ENCODE measurements around the gene ZNF329. TPM values are rescaled to one million over a fixed set of nuclear protein-coding genes. Genes with fewer than 3 reads are reported as not detected.

ZNF329 gene
- total and polyA plus RNA-seq, 2 of the 13 experiments (the other 11 are each of a cell fraction or from before 2014, with no cell fraction given), result 3.8 to 9.6 TPM

- ChIA-PET POLR2A (no interaction called here), CTCF (ENCODE audit: low intra/inter-chr PET ratio, low total read pairs) (no interaction called here)
- Histone ChIP-seq H3K4me2 (ENCODE audit: low read depth, low read length) (no peak overlapping the region), H3K9ac (ENCODE audit: insufficient read depth, low read depth, low read length) (no peak overlapping the region), H3K27ac (ENCODE audit: extremely low read length, insufficient read depth, low read length) (no peak overlapping the region), H3K4me3 (replicated peaks in 1 of 3; ENCODE audit: insufficient read depth in 1 of 3, low read depth in 2 of 3, low read length in 3 of 3) (no peak overlapping the region), H3K9me3 (ENCODE audit: low read length) (peaks cover 100% of the 10 kb centered on the region), H3K4me1 (ENCODE audit: insufficient read depth, low read length) (no peaks in the 10 kb centered on the region), H3K36me3 (replicated peaks in 1 of 2; ENCODE audit: control insufficient read depth in 1 of 2, insufficient read depth in 2 of 2, low read length in 2 of 2) (peaks cover 17 to 42% of the 10 kb centered on the region in 2 experiments; a peak in 4 of 5 replicates), H4K20me1 (ENCODE audit: insufficient read depth, low read length) (no peaks in the 10 kb centered on the region), H3K27me3 (ENCODE audit: control insufficient read depth in 1 of 2, insufficient read depth in 2 of 2, low read length in 2 of 2) (no peaks in the 10 kb centered on the region), H3K79me2 (ENCODE audit: insufficient read depth, low read length) (no peaks in the 10 kb centered on the region), H2AFZ (ENCODE audit: low read length) (no peak overlapping the region)
- intact Hi-C loops (cut with micrococcal nuclease; ENCODE audit: unreplicated experiment) (no loop called here), in situ Hi-C loops (cut with HindIII; ENCODE audit: extremely low pct_ligation_motif_present, low pct_unique_long_range_greater_than_20kb) (no loop called here)
- TF ChIP-seq FOXK2 (IDR thresholded peaks at IDR 0.05) (no peak), ZBED4 (CRISPR knock-in tag; IDR thresholded peaks at IDR 0.05; ENCODE audit: borderline replicate concordance) (no peak), ZNF280B (CRISPR knock-in tag; IDR thresholded peaks at IDR 0.05; ENCODE audit: borderline replicate concordance) (peak; percentile 66; the same call in 1 of the 2 replicates), KLF15 (CRISPR knock-in tag; IDR thresholded peaks at IDR 0.05; ENCODE audit: borderline replicate concordance) (no peak), ZNF138 (CRISPR knock-in tag; IDR thresholded peaks at IDR 0.05; ENCODE audit: low read depth) (no peak), ZNF549 (CRISPR knock-in tag; IDR thresholded peaks at IDR 0.05) (no peak), CCDC6 (CRISPR knock-in tag; IDR thresholded peaks at IDR 0.05) (no peak), ZNF274 (CRISPR knock-in tag; IDR thresholded peaks at IDR 0.05) (peak; percentile 100), ZNF784 (CRISPR knock-in tag; IDR thresholded peaks at IDR 0.05; ENCODE audit: borderline replicate concordance) (no peak)
- TF ChIP-seq, protein P1, sequence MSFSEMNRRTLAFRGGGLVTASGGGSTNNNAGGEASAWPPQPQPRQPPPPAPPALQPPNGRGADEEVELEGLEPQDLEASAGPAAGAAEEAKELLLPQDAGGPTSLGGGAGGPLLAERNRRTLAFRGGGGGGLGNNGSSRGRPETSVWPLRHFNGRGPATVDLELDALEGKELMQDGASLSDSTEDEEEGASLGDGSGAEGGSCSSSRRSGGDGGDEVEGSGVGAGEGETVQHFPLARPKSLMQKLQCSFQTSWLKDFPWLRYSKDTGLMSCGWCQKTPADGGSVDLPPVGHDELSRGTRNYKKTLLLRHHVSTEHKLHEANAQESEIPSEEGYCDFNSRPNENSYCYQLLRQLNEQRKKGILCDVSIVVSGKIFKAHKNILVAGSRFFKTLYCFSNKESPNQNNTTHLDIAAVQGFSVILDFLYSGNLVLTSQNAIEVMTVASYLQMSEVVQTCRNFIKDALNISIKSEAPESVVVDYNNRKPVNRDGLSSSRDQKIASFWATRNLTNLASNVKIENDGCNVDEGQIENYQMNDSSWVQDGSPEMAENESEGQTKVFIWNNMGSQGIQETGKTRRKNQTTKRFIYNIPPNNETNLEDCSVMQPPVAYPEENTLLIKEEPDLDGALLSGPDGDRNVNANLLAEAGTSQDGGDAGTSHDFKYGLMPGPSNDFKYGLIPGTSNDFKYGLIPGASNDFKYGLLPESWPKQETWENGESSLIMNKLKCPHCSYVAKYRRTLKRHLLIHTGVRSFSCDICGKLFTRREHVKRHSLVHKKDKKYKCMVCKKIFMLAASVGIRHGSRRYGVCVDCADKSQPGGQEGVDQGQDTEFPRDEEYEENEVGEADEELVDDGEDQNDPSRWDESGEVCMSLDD (CRISPR knock-in tag; IDR thresholded peaks at IDR 0.05; ENCODE audit: borderline replicate concordance), result no peak
- TSS peak; percentile 46 for BruUV-seq (replicated peaks)
- WGBS (ENCODE audit: low lambda C conversion rate), result 97% methylated on average over 11 of the region's 12 CpGs
- FAIRE-seq (no peak), DNase-seq (ENCODE audit: low spot score) (no peak), ATAC-seq (no peak)
Observed at GRCh38 chr19:58128041-58128685, 22.4 kb downstream of the ZNF329 start.
